ENCODE measurements around the gene C1orf167.
"Not testable (repeated sequence)": the region's sequence is repeated elsewhere in the genome, so short reads cannot be mapped to it uniquely, and the experiment has no call there.

Gene C1orf167

DNA sequence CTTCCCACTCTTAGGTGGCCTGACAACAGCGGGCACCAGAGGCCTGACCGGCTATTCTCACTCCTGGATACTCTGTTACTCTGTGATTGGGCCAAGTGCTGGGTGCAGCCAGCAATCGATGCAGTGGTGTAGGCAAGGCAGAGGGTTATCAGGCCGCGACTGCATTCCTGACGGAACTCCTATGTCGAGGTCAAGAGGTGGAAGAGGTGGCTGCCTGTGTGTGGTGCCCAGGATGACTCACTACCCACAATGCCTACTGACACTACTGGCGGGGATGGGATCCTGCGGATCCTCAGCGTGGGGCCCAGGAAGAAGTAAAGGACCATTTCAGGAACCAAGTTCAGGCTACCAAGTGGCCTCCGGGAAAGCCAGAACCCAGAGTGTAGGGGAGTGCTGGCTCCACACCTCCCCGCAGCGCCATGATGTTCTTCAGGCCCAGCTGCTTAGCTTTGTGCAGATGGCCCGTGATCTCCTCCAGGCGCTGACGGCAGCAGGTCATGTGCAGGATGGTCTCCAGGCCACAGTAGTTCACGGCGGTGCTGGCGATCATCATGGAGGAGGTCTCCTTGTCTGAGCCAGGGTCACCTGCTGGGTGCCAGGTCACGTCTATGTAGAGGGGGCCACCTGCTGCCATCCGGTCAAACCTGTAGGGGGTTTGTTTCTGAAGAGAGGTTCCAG, 38.9 kb downstream of the C1orf167 start:
- no peaks in the 10 kb centered on the region for H3K9me2 ChIP-seq (replicated peaks; ENCODE audit: insufficient read depth, low read length)
- no peak overlapping the region for H3K9ac ChIP-seq (ENCODE audit: low read length)
- no peak for TF ChIP-seq EZH2phosphoT487 (IDR thresholded peaks at IDR 0.05; ENCODE audit: low read length)
- TF ChIP-seq, protein P1, sequence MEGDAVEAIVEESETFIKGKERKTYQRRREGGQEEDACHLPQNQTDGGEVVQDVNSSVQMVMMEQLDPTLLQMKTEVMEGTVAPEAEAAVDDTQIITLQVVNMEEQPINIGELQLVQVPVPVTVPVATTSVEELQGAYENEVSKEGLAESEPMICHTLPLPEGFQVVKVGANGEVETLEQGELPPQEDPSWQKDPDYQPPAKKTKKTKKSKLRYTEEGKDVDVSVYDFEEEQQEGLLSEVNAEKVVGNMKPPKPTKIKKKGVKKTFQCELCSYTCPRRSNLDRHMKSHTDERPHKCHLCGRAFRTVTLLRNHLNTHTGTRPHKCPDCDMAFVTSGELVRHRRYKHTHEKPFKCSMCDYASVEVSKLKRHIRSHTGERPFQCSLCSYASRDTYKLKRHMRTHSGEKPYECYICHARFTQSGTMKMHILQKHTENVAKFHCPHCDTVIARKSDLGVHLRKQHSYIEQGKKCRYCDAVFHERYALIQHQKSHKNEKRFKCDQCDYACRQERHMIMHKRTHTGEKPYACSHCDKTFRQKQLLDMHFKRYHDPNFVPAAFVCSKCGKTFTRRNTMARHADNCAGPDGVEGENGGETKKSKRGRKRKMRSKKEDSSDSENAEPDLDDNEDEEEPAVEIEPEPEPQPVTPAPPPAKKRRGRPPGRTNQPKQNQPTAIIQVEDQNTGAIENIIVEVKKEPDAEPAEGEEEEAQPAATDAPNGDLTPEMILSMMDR (IDR thresholded peaks at IDR 0.05; ENCODE audit: low read length) = no peak
- no peak for TF ChIP-seq EZH2 (optimal IDR thresholded peaks at IDR 0.05; ENCODE audit: low read depth, low read length)
- peaks cover 17% of the 10 kb centered on the region for H3F3A ChIP-seq (ENCODE audit: insufficient read depth, low read length)
- H2AFZ ChIP-seq (ENCODE audit: low read length) = no peak overlapping the region
- H4K20me1 ChIP-seq (ENCODE audit: insufficient read depth, low read length) = no peaks in the 10 kb centered on the region
- H3K27me3 ChIP-seq (replicated peaks; ENCODE audit: insufficient read depth, low read length) = no peaks in the 10 kb centered on the region
- no peaks in the 10 kb centered on the region for H3K36me3 ChIP-seq (replicated peaks; ENCODE audit: insufficient read depth, low read length)
- H3K9me3 ChIP-seq (replicated peaks; ENCODE audit: insufficient read depth, low read length) = no peaks in the 10 kb centered on the region
- no peak for DNase-seq
- H3K4me2 ChIP-seq (ENCODE audit: low read depth, low read length) = no peak overlapping the region
- peaks cover 18% of the 10 kb centered on the region for H3K4me1 ChIP-seq (ENCODE audit: low read length)
- H3K79me2 ChIP-seq (ENCODE audit: low read length) = peaks cover 28% of the 10 kb centered on the region
- no peak overlapping the region for H3K4me3 ChIP-seq (ENCODE audit: low read length)
- H3K27ac ChIP-seq (ENCODE audit: low read length) = no peak overlapping the region

DNA sequence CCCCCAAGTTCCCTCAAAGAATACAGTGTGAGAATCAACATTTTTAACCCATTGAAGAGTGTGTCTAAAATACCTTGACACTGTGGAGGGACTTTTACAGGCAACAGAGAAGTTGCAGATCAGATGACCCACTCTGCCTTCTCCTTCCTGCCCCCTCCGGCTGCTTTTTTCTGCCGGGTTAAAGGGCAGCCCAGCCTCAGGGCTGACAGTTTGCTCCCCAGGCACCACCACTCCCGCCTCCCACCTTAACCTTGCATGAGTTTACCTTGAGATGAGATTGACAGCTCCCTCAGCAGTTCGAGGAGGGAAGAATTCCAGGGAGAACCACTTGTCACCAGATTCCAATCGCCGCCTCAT, 40.6 kb downstream of the C1orf167 start:
- Histone ChIP-seq H3K9ac (ENCODE audit: low read length) (no peak overlapping the region), H2AFZ (ENCODE audit: low read length) (no peak overlapping the region), H3K36me3 (replicated peaks; ENCODE audit: insufficient read depth, low read length) (no peaks in the 10 kb centered on the region), H3K4me1 (ENCODE audit: low read length) (peaks cover 26% of the 10 kb centered on the region), H3K27me3 (replicated peaks; ENCODE audit: insufficient read depth, low read length) (no peaks in the 10 kb centered on the region), H3F3A (ENCODE audit: insufficient read depth, low read length) (peaks cover 25% of the 10 kb centered on the region), H3K9me3 (replicated peaks; ENCODE audit: insufficient read depth, low read length) (no peaks in the 10 kb centered on the region), H3K4me2 (ENCODE audit: low read depth, low read length) (peak overlapping the region; percentile 89; the same call in 1 of the 2 replicates), H3K4me3 (ENCODE audit: low read length) (no peak overlapping the region), H3K79me2 (ENCODE audit: low read length) (peaks cover 41% of the 10 kb centered on the region), H3K27ac (ENCODE audit: low read length) (no peak overlapping the region), H4K20me1 (ENCODE audit: insufficient read depth, low read length) (no peaks in the 10 kb centered on the region), H3K9me2 (replicated peaks; ENCODE audit: insufficient read depth, low read length) (no peaks in the 10 kb centered on the region)
- no peak for DNase-seq
- TF ChIP-seq EZH2phosphoT487 (IDR thresholded peaks at IDR 0.05; ENCODE audit: low read length) = no peak
- TF ChIP-seq, protein P1 (IDR thresholded peaks at IDR 0.05; ENCODE audit: low read length) = no peak
- TF ChIP-seq EZH2 (optimal IDR thresholded peaks at IDR 0.05; ENCODE audit: low read depth, low read length) = no peak

DNA sequence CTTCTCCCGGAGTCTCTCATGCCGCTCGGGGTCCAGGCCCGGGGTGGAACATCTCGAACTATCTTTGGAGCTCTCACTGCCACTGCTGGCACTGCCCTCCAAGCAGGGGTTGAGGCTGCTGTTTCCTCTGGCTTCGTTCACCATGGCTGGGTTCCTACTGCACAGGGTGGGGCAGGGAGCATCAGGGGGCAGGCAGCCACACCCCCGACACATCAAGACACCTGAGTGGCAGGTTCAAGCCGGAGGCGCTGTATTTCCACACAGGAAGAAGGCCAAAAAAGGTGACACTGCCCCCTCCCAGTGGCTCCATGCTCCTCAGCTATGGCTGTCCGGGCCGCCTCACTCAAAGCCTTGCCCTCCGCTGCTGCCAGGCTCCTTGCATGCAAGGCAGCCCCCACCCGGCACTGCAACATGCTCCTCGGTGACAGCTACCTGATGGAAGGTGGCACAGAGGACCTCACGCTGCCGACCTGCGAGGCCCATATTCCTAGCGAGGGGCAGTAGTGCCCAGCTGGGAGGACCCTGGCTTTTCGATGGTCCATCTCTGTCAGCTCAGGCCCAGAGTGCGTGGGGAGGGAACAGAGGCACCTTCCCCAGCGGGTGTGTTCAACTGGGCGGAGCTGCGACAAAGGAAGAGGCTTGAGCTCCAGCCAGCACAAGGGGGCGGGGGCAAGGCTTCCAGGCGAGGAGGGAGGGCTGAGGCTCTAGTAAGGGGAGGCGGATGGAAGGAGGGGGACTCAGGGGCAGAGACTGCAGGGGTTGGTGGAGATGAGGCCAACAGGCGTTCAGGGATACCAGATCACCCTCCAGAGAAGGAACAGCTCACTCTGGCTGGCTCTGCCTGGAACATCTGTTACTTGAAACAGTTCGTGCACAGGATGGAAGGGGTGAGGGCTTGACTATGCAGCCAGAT, 41.2 kb downstream of the C1orf167 start:
- TF ChIP-seq EZH2phosphoT487 (IDR thresholded peaks at IDR 0.05; ENCODE audit: low read length) = no peak
- TF ChIP-seq, protein P1 (IDR thresholded peaks at IDR 0.05; ENCODE audit: low read length) = no peak
- no peak for TF ChIP-seq EZH2 (optimal IDR thresholded peaks at IDR 0.05; ENCODE audit: low read depth, low read length)
- H4K20me1 ChIP-seq (ENCODE audit: insufficient read depth, low read length) = no peaks in the 10 kb centered on the region
- no peaks in the 10 kb centered on the region for H3K27me3 ChIP-seq (replicated peaks; ENCODE audit: insufficient read depth, low read length)
- DNase-seq = peak; percentile 75
- peak overlapping the region; percentile 23; the same call in 1 of the 2 replicates for H3K27ac ChIP-seq (ENCODE audit: low read length)
- H2AFZ ChIP-seq (ENCODE audit: low read length) = peak overlapping the region; percentile 14; the same call in 1 of the 2 replicates
- H3K4me1 ChIP-seq (ENCODE audit: low read length) = peaks cover 28% of the 10 kb centered on the region
- H3K9ac ChIP-seq (ENCODE audit: low read length) = peak overlapping the region; percentile 22; the same call in 1 of the 2 replicates
- peak overlapping the region; percentile 89 for H3K4me2 ChIP-seq (ENCODE audit: low read depth, low read length)
- no peaks in the 10 kb centered on the region for H3K9me2 ChIP-seq (replicated peaks; ENCODE audit: insufficient read depth, low read length)
- H3F3A ChIP-seq (ENCODE audit: insufficient read depth, low read length) = peaks cover 26% of the 10 kb centered on the region
- H3K36me3 ChIP-seq (replicated peaks; ENCODE audit: insufficient read depth, low read length) = no peaks in the 10 kb centered on the region
- H3K4me3 ChIP-seq (ENCODE audit: low read length) = peak overlapping the region; percentile 58
- peaks cover 47% of the 10 kb centered on the region for H3K79me2 ChIP-seq (ENCODE audit: low read length)
- H3K9me3 ChIP-seq (replicated peaks; ENCODE audit: insufficient read depth, low read length) = no peaks in the 10 kb centered on the region

DNA sequence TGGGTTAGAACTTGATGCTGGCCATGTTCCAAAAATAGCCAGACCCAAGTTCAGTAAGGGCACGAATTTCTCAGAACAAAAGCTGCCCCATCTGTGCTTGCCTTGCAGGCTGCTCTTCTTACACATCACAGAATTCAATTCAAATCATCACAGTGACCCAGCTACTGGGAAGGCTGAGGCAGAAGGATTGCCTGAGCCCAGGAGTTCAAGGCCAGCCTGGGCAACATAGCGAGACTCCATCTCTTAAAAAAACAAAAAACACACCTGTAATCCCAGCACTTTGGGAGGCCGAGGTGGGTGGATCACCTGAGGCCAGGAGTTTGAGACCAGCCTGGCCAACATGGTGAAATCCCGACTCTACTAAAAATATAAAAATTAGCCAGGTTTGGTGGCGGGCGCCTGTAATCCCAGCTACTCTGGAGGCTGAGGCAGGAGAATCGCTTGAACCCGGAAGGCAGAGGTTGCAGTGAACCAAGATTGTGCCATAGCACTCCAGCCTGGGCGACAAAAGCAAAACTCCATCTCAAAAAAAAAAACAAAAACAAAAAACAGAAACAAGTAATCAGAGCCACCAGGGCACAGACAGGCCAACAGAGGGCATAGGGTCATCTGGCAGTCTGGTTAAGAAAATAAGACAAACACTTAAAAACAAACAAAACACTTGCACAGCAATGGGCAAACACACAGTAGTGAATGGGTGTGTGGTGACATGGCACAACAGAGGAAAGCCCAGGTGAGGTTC, 42.1 kb downstream of the C1orf167 start:
- H3K4me2 ChIP-seq (ENCODE audit: low read depth, low read length) = peak overlapping the region; percentile 98
- H3K9me2 ChIP-seq (replicated peaks; ENCODE audit: insufficient read depth, low read length); H3K27me3 ChIP-seq (replicated peaks; ENCODE audit: insufficient read depth, low read length); DNase-seq; H3K9ac ChIP-seq (ENCODE audit: low read length); H2AFZ ChIP-seq (ENCODE audit: low read length); H3K36me3 ChIP-seq (replicated peaks; ENCODE audit: insufficient read depth, low read length); H3K9me3 ChIP-seq (replicated peaks; ENCODE audit: insufficient read depth, low read length); H4K20me1 ChIP-seq (ENCODE audit: insufficient read depth, low read length): not testable (repeated sequence)
- H3K79me2 ChIP-seq (ENCODE audit: low read length) = peaks cover 49% of the 10 kb centered on the region
- peak overlapping the region; percentile 86; the same call in 1 of the 2 replicates for H3K27ac ChIP-seq (ENCODE audit: low read length)
- peak overlapping the region; percentile 72 for H3K4me3 ChIP-seq (ENCODE audit: low read length)
- H3K4me1 ChIP-seq (ENCODE audit: low read length) = peaks cover 28% of the 10 kb centered on the region
- peaks cover 26% of the 10 kb centered on the region for H3F3A ChIP-seq (ENCODE audit: insufficient read depth, low read length)

Data from MM.1S (cell line).